CD4-positive, alpha-beta T cell treated with Interleukin-15 for 4 hours (primary cell): ENCODE data around the gene MBD3.

Source experiments
- DNase-seq: peaks from one replicate; pipeline ENCODE4 v3.0.0-alpha.2; 2020; ENCODE audit warnings: low spot score

MBD3 gene

DNA sequence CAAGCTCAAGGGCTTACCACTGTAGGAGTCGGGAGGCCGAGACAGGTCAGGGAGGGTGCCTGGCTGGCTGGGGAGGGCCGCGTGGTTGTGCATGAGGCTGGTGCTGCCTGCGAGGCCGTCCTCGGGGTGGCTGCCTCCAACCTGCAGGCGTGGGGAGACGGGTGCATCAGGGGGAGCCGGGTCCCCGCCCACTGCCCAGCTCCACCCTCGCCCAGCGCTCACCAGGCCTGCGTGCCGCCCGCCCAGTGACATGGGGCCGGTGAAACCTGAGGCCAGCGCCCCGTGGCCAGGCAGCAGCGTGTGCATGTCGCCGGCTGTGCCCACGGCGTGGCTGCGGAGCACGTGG, 26.4 kb upstream of the MBD3 start:
- DNase-seq, result no peak

GRCh38 chr19:1618157-1619093, 25.8 kb upstream of the MBD3 start:
- DNase-seq, result peak; percentile 12

GRCh38 chr19:1616875-1617274, 24.2 kb upstream of the MBD3 start:
- DNase-seq, result no peak

DNA sequence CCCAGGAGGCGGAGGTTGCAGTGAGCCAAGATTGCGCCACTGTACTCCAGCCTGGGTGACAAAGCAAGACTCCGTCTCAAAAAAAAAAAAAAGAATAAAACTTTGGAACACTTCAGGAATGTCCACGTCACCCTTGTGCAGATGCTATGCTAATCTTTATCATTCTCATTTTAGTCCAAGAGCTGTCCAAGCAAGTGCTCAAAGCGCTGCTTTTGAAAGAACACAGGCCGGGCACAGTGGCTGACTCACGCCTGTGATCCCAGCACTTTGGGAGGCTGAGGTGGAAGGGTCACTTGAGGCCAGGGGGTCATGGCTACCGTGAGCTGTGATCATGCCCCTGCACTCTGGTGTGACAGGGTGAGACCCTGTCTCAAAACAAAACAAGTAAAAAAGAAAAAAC, 23.7 kb upstream of the MBD3 start:
- DNase-seq, result no peak

- DNase-seq, result no peak
These were observed 22.6 kb upstream of the MBD3 start for GRCh38 chr19:1615156-1615765.

GRCh38 chr19:1613808-1614570, 21.3 kb upstream of the MBD3 start:
- DNase-seq, result no peak

DNA sequence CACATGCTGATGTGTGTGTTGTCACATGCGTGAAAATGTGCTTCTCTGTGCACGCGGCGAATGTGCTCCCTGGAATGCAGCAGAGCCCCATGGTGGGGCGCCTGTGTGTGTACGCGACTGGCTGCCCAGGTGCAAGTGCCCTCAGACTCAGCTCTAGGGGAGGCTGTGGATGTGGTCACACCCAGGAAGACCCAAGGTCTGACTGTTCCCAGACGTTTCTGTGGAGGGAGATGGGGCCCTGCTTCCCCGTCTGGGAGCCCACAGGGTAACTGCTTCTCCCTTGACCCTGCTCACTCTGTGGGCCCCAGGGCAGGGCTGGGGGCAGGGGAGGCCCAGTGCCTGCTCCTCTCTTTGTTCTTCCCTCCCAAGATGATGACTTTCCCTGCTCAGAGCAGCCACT, 20.5 kb upstream of the MBD3 start:
- DNase-seq, result no peak

GRCh38 chr19:1612114-1613086, 19.7 kb upstream of the MBD3 start:
- no peak for DNase-seq

GRCh38 chr19:1611353-1611752, 18.7 kb upstream of the MBD3 start:
- DNase-seq, result no peak

DNA sequence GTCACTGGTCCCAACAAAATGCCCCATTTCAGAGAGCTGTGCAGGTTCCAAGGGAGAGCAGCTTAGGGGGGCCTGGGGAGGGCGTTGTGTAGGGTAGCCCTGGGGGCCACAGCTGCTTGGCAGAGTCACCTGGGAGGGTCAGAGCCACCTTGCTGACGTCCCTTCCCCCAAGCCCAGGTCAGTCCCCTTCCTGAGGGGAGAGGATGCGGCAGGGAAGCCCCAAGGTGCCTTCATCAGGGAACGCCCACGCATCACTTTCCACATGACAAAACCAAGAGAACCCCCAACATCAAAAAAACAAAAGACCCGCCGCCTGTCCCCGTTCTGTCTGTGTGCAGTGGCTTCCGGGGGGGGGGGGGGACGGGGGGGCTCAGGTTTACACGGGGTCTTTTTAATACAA, 17.9 kb upstream of the MBD3 start:
- DNase-seq, result no peak

GRCh38 chr19:1609680-1610474, 17.2 kb upstream of the MBD3 start:
- no peak for DNase-seq

DNA sequence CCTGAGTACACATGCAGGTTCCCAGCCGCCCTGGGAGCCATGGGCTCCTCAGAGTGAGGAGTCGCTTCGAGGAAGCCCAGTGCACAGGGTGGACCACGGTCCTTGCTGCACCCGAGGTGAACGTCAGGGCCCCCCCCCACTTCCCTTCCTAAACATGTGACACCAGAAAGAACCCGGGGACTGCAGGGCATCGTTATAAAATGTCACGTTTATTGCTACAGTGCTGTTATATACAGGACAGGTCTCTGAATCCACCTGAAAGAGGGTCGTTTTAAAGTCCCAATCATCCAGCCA, 16.4 kb upstream of the MBD3 start:
- no peak for DNase-seq

GRCh38 chr19:1608359-1609102, 15.9 kb upstream of the MBD3 start:
- DNase-seq, result peak; percentile 38

DNA sequence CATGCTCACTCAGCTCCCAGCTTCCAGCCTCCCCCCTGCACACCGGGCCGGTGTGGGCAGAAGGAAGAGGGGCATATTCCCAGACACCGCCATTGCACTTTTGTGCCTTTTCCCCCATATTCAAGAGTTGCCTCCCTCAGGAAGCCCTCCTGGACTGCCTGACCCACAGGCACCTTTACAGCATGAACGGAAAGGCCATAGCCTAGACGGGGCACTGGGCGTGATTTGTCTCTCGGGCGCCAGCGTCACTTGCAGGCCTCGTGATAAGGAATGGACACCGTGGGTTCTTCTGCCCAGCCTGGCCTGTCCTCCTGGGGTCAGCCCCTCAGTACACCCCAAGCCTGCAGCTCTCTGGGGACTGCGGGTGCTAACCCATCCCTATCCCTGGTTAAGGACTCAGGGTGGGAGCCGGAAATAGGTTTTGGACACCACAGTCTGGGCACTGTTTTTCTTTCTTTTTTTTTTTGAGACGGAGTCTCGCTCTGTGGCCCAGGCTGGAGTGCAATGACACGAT, 13.5 kb upstream of the MBD3 start:
- DNase-seq, result no peak

- DNase-seq, result peak; percentile 90
These were observed 12.8 kb upstream of the MBD3 start, which contains the start of gene UQCR11 for GRCh38 chr19:1605236-1606137. Gene UQCR11, minus strand, starts transcription at chr19:1605462. Its CDS starts 53 bp downstream, at chr19:1605409.

- DNase-seq, result no peak
These were observed 9.5 kb upstream of the MBD3 start for GRCh38 chr19:1602091-1602707.

- no peak for DNase-seq
These were observed 9.0 kb upstream of the MBD3 start for GRCh38 chr19:1601613-1602064.

- DNase-seq, result no peak
These were observed 6.8 kb upstream of the MBD3 start for GRCh38 chr19:1599460-1599846.
